HepG2 (cell line): ENCODE results near the gene RPL36. TPM values are rescaled to one million over a fixed set of nuclear protein-coding genes. Genes with fewer than 3 reads are reported as not detected.
A peak's percentile ranks its signal among the peaks of the same experiment; 100 is the strongest.

Experiments used
- CAMTA2 ChIP-seq: sonication (generic); formaldehyde crosslinking; IDR thresholded peaks from 2 replicates; pipeline ENCODE4 v1.4.0; 2020; ENCODE audit warnings: mild to moderate bottlenecking, missing genetic modification reagents, borderline replicate concordance
- CCDC6 ChIP-seq: sonication (generic); formaldehyde crosslinking; IDR thresholded peaks from 2 replicates; pipeline ENCODE4 v1.8.1; 2022; ENCODE audit warnings: mild to moderate bottlenecking, missing genetic modification reagents, moderate library complexity
- EZH2 ChIP-seq: conservative IDR thresholded peaks from 2 replicates; pipeline ENCODE4 v1.6.1; 2012; ENCODE audit warnings: mild to moderate bottlenecking, low read depth, low read length, moderate library complexity
- HOXA3 ChIP-seq: sonication (generic); formaldehyde crosslinking; IDR thresholded peaks from 2 replicates; pipeline ENCODE4 v1.5.0; 2020; ENCODE audit warnings: missing genetic modification reagents
- MTF2 ChIP-seq: sonication (generic); formaldehyde crosslinking; IDR thresholded peaks from 2 replicates; pipeline ENCODE4 v1.5.0; 2020; ENCODE audit warnings: missing genetic modification reagents, borderline replicate concordance
- PHF21A ChIP-seq: sonication (generic); formaldehyde crosslinking; IDR thresholded peaks from 2 replicates; pipeline ENCODE4 v1.5.0; 2020; ENCODE audit warnings: mild to moderate bottlenecking, missing genetic modification reagents
- POLR2A ChIP-seq, 2 experiments: IDR thresholded peaks; 2 replicates each; pipeline ENCODE4 v1.6.1; 2011; ENCODE audit warnings: low read depth in 2 of 2, low read length in 2 of 2, mild to moderate bottlenecking in 1 of 2, moderate library complexity in 1 of 2; ENCODE audit not compliant: insufficient read depth in 1 of 2
- RFX5 ChIP-seq: IDR thresholded peaks from 2 replicates; pipeline ENCODE4 v1.6.1; 2011; ENCODE audit warnings: low read depth, low read length, improper control_type of control experiment
- SNAI1 ChIP-seq: sonication (generic); formaldehyde crosslinking; IDR thresholded peaks from 2 replicates; pipeline ENCODE4 v1.5.0; 2020; ENCODE audit warnings: mild to moderate bottlenecking, missing genetic modification reagents, borderline replicate concordance
- ZBTB21 ChIP-seq: sonication (generic); formaldehyde crosslinking; IDR thresholded peaks from 2 replicates; pipeline ENCODE4 v1.4.0; 2020; ENCODE audit warnings: missing genetic modification reagents
- ZBTB38 ChIP-seq: sonication (generic); formaldehyde crosslinking; IDR thresholded peaks from 2 replicates; pipeline ENCODE4 v1.5.1; 2020; ENCODE audit warnings: mild to moderate bottlenecking, missing genetic modification reagents
- ZBTB43 ChIP-seq: sonication (generic); formaldehyde crosslinking; conservative IDR thresholded peaks from 2 replicates; pipeline ENCODE4 v1.4.0; 2020; ENCODE audit warnings: missing genetic modification reagents
- ZC3H13 ChIP-seq: sonication (generic); formaldehyde crosslinking; IDR thresholded peaks from 2 replicates; pipeline ENCODE4 v1.8.1; 2023; ENCODE audit warnings: mild to moderate bottlenecking, missing genetic modification reagents, moderate library complexity
- ZMYM3 ChIP-seq: sonication (generic); formaldehyde crosslinking; IDR thresholded peaks from 2 replicates; pipeline ENCODE4 v1.5.1; 2020; ENCODE audit warnings: mild to moderate bottlenecking, missing genetic modification reagents
- ZNF263 ChIP-seq: sonication (generic); formaldehyde crosslinking; IDR thresholded peaks from 2 replicates; pipeline ENCODE4 v1.4.0; 2020; ENCODE audit warnings: missing genetic modification reagents
- ZNF33A ChIP-seq: sonication (generic); formaldehyde crosslinking; IDR thresholded peaks from 2 replicates; pipeline ENCODE4 v1.5.1; 2020; ENCODE audit warnings: missing genetic modification reagents, mild to moderate bottlenecking, moderate library complexity, borderline replicate concordance
- ZNF543 ChIP-seq: sonication (generic); formaldehyde crosslinking; IDR thresholded peaks from 2 replicates; pipeline ENCODE4 v1.4.0; 2020; ENCODE audit warnings: mild to moderate bottlenecking, missing genetic modification reagents
- ZNF569 ChIP-seq: sonication (generic); formaldehyde crosslinking; IDR thresholded peaks from 2 replicates; pipeline ENCODE4 v1.5.0; 2020; ENCODE audit warnings: mild to moderate bottlenecking, missing genetic modification reagents, moderate library complexity, borderline replicate concordance
- ZUFSP ChIP-seq: sonication (generic); formaldehyde crosslinking; IDR thresholded peaks from 2 replicates; pipeline ENCODE4 v1.9.0; 2021; ENCODE audit warnings: missing genetic modification reagents, mild to moderate bottlenecking, borderline replicate concordance
- polyA plus RNA-seq, 8 experiments: library from polyadenylated mRNA; depleted of rRNA in 3 of 8; stranded (reverse) in 7 of 8; unstranded in 1 of 8; fragments of >200 nt; fragmentation: Illumina TruSeq in 4 of 8; extraction: Trizol in 4 of 8; gene quantifications; 2 replicates each; pipeline versions ENCODE4 v1.2.1 to v1.2.3, GENCODE V29; 2011 to 2016; ENCODE audit warnings: low read depth in 4 of 8, missing spikeins in 1 of 8, mixed read lengths in 1 of 8; ENCODE audit not compliant: insufficient read depth in 1 of 8
- total RNA-seq, 5 experiments: library from RNA; depleted of rRNA; stranded (reverse); fragments of >200 nt; fragmentation: Illumina TruSeq; extraction: Trizol; gene quantifications; 2 replicates each; pipeline ENCODE4 v1.2.3, GENCODE V29; 2016; ENCODE audit warnings: low read depth in 1 of 5
- TF ChIP-seq, protein P1 (sequence below): sonication (generic); formaldehyde crosslinking; IDR thresholded peaks from 2 replicates; pipeline ENCODE4 v1.9.0; 2022; ENCODE audit warnings: missing genetic modification reagents, mild to moderate bottlenecking, borderline replicate concordance
- TF ChIP-seq, protein P2 (sequence below): sonication (generic); formaldehyde crosslinking; IDR thresholded peaks from 2 replicates; pipeline ENCODE4 v1.5.0; 2020; ENCODE audit warnings: missing genetic modification reagents, mild to moderate bottlenecking, borderline replicate concordance

The RPL36 gene
- total and polyA plus RNA-seq, 2 of the 13 experiments (the other 11 are each of a cell fraction or from before 2014, with no cell fraction given): 706 to 740 TPM

GRCh38 chr19:5687360-5688198 lies 2.5 kb upstream of the RPL36 start (continued):
- no peak for TF ChIP-seq CCDC6 (CRISPR knock-in tag)
- no peak for TF ChIP-seq ZNF569 (CRISPR knock-in tag)
- TF ChIP-seq, protein P1, sequence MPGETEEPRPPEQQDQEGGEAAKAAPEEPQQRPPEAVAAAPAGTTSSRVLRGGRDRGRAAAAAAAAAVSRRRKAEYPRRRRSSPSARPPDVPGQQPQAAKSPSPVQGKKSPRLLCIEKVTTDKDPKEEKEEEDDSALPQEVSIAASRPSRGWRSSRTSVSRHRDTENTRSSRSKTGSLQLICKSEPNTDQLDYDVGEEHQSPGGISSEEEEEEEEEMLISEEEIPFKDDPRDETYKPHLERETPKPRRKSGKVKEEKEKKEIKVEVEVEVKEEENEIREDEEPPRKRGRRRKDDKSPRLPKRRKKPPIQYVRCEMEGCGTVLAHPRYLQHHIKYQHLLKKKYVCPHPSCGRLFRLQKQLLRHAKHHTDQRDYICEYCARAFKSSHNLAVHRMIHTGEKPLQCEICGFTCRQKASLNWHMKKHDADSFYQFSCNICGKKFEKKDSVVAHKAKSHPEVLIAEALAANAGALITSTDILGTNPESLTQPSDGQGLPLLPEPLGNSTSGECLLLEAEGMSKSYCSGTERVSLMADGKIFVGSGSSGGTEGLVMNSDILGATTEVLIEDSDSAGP (CRISPR knock-in tag): 0 out of 2 replicates have a peak, but pooled peaks have one; percentile 74
- no peak for TF ChIP-seq SNAI1 (CRISPR knock-in tag)
- 0 out of 2 replicates have a peak, but pooled peaks have one; percentile 67 for TF ChIP-seq ZNF543 (CRISPR knock-in tag)
- no peak for TF ChIP-seq ZBTB43 (CRISPR knock-in tag)
- TF ChIP-seq ZBTB21: no peak
- TF ChIP-seq CAMTA2: no peak
- TF ChIP-seq EZH2: no peak
- peak; percentile 37; the same call in 1 of the 2 replicates for TF ChIP-seq HOXA3 (CRISPR knock-in tag)
- peak; percentile 81 for TF ChIP-seq ZBTB38 (CRISPR knock-in tag)
- TF ChIP-seq ZNF263 (CRISPR knock-in tag): no peak
- no peak for TF ChIP-seq MTF2 (CRISPR knock-in tag)
- TF ChIP-seq ZNF33A (CRISPR knock-in tag): no peak
- no peak for TF ChIP-seq POLR2A (IDR thresholded peaks at IDR 0.05; ENCODE audit: insufficient read depth in 1 of 2, low read depth in 2 of 2, low read length in 2 of 2)
- TF ChIP-seq, protein P2, sequence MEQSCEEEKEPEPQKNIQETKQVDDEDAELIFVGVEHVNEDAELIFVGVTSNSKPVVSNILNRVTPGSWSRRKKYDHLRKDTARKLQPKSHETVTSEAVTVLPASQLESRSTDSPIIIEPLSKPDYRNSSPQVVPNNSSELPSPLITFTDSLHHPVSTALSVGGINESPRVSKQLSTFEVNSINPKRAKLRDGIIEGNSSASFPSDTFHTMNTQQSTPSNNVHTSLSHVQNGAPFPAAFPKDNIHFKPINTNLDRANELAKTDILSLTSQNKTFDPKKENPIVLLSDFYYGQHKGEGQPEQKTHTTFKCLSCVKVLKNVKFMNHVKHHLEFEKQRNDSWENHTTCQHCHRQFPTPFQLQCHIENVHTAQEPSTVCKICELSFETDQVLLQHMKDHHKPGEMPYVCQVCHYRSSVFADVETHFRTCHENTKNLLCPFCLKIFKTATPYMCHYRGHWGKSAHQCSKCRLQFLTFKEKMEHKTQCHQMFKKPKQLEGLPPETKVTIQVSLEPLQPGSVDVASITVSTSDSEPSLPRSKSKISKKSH (CRISPR knock-in tag): 0 out of 2 replicates have a peak, but pooled peaks have one; percentile 11
- TF ChIP-seq ZUFSP (CRISPR knock-in tag): no peak
- no peak for TF ChIP-seq RFX5
- 0 out of 2 replicates have a peak, but pooled peaks have one; percentile 60 for TF ChIP-seq ZC3H13 (CRISPR knock-in tag)
- no peak for TF ChIP-seq PHF21A (CRISPR knock-in tag)
- TF ChIP-seq ZMYM3 (CRISPR knock-in tag): 0 out of 2 replicates have a peak, but pooled peaks have one; percentile 4
